K562 (cell line): Measurements from ENCODE around the gene IDH3G.

Source experiments
- CTBP1 ChIP-seq: fragments of 450-650 bp; IDR thresholded peaks from 2 replicates; pipeline ENCODE4 v1.6.1; 2016; ENCODE audit warnings: borderline replicate concordance
- CTCF ChIP-seq, 3 experiments: IDR thresholded peaks in 2 of 3; conservative IDR thresholded peaks in 1 of 3; 2 replicates each; pipeline ENCODE4 v1.5.1; 2011 to 2012; ENCODE audit warnings: low read length in 3 of 3, mild to moderate bottlenecking in 3 of 3, control low read depth in 2 of 3, improper control_type of control experiment in 1 of 3, inconsistent platforms in 1 of 3, low read depth in 1 of 3, mixed read lengths in 1 of 3, moderate library complexity in 1 of 3; ENCODE audit not compliant: insufficient read depth in 2 of 3
- GTF3C2 ChIP-seq: IDR thresholded peaks from 3 replicates; pipeline ENCODE4 v1.6.1; 2011; ENCODE audit warnings: borderline replicate concordance, mild to moderate bottlenecking, moderate library complexity; ENCODE audit not compliant: insufficient read length; ENCODE audit errors: extremely low read depth
- HNRNPK ChIP-seq: fragments of 200-400 bp; formaldehyde crosslinking; IDR thresholded peaks from one replicate; pipeline ENCODE4 v1.6.1; 2018; ENCODE audit warnings: mild to moderate bottlenecking, low read depth, low read length; ENCODE audit not compliant: poor library complexity, severe bottlenecking
- NRF1 ChIP-seq, 2 experiments: fragments of 450-650 bp; IDR thresholded peaks in 1 of 2; conservative IDR thresholded peaks in 1 of 2; 2 replicates each; pipeline ENCODE4 v1.6.1; 2014; ENCODE audit warnings: mild to moderate bottlenecking in 2 of 2
- ZBTB26 ChIP-seq: fragments of 450-650 bp; formaldehyde crosslinking; IDR thresholded peaks from 2 replicates; pipeline ENCODE4 v1.4.0; 2022; ENCODE audit warnings: missing genetic modification characterization
- ZBTB40 ChIP-seq, 2 experiments: fragments of 450-650 bp in 1 of 2; sonication (generic) in 1 of 2; formaldehyde crosslinking in 1 of 2; IDR thresholded peaks; 2 replicates each; pipeline versions ENCODE4 v1.7.1 to v1.9.0; 2016 to 2022; ENCODE audit warnings: inconsistent platforms in 1 of 2, mild to moderate bottlenecking in 1 of 2, missing genetic modification reagents in 1 of 2
- ZNF232 ChIP-seq: sonication (generic); formaldehyde crosslinking; IDR thresholded peaks from 2 replicates; pipeline ENCODE4 v1.8.0; 2022; ENCODE audit warnings: mild to moderate bottlenecking, missing genetic modification reagents

GRCh38 chrX:153773741-153774575 is 20.2 kb downstream of the IDH3G start:
- TF ChIP-seq HNRNPK = no peak
- no peak for TF ChIP-seq ZBTB26
- no peak for TF ChIP-seq CTBP1
- no peak for TF ChIP-seq ZNF232 (CRISPR knock-in tag)
- no peak for TF ChIP-seq ZBTB40 (IDR thresholded peaks at IDR 0.05)
- no peak for TF ChIP-seq ZBTB40 (CRISPR knock-in tag; IDR thresholded peaks at IDR 0.05)
- no peak for TF ChIP-seq GTF3C2
- TF ChIP-seq NRF1 (conservative IDR thresholded peaks at IDR 0.05 in 1 of 2, IDR thresholded peaks at IDR 0.05 in 1 of 2) = no peak
- no peak for TF ChIP-seq CTCF (IDR thresholded peaks at IDR 0.05 in 2 of 3, conservative IDR thresholded peaks at IDR 0.05 in 1 of 3; ENCODE audit: insufficient read depth in 2 of 3, low read depth in 1 of 3, low read length in 3 of 3)
